ENCODE data around the gene CD300C.

DNA sequence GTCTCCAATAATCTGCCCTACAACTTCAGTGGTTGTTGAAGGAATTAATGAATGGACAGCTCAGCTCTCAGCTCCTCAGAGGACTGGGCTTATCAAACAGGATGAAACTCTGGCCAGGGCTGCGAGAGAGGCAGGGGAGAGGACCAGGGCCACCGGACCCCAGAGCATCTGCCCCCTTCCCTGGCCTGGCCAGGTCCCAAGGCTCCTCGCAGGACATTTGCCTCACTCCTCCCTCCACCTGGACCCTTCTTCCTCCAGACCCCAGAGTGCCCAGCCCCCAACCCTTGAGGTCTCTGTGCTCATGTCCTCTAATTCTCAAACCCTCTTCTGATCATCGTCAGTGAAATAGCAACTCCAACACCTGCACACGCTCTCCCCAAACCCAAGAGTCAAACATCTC, 3.7 kb downstream of the CD300C start:
- TF ChIP-seq ZFP69B (tag by site-specific recombination; IDR thresholded peaks at IDR 0.05) (no peak), ZNF274 (IDR thresholded peaks at IDR 0.05; ENCODE audit: low read length) (no peak), ZNF274 (tag by site-specific recombination; IDR thresholded peaks at IDR 0.05; ENCODE audit: borderline replicate concordance) (no peak), ZNF114 (tag by site-specific recombination; IDR thresholded peaks at IDR 0.05) (no peak), ZNF138 (tag by site-specific recombination; IDR thresholded peaks at IDR 0.05; ENCODE audit: borderline replicate concordance) (no peak), ZNF530 (tag by site-specific recombination; IDR thresholded peaks at IDR 0.05; ENCODE audit: low read depth) (no peak)
- TF ChIP-seq, protein P1, sequence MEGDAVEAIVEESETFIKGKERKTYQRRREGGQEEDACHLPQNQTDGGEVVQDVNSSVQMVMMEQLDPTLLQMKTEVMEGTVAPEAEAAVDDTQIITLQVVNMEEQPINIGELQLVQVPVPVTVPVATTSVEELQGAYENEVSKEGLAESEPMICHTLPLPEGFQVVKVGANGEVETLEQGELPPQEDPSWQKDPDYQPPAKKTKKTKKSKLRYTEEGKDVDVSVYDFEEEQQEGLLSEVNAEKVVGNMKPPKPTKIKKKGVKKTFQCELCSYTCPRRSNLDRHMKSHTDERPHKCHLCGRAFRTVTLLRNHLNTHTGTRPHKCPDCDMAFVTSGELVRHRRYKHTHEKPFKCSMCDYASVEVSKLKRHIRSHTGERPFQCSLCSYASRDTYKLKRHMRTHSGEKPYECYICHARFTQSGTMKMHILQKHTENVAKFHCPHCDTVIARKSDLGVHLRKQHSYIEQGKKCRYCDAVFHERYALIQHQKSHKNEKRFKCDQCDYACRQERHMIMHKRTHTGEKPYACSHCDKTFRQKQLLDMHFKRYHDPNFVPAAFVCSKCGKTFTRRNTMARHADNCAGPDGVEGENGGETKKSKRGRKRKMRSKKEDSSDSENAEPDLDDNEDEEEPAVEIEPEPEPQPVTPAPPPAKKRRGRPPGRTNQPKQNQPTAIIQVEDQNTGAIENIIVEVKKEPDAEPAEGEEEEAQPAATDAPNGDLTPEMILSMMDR (tag by site-specific recombination; IDR thresholded peaks at IDR 0.05), result no peak
- TF ChIP-seq, protein P2, sequence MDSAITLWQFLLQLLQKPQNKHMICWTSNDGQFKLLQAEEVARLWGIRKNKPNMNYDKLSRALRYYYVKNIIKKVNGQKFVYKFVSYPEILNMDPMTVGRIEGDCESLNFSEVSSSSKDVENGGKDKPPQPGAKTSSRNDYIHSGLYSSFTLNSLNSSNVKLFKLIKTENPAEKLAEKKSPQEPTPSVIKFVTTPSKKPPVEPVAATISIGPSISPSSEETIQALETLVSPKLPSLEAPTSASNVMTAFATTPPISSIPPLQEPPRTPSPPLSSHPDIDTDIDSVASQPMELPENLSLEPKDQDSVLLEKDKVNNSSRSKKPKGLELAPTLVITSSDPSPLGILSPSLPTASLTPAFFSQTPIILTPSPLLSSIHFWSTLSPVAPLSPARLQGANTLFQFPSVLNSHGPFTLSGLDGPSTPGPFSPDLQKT (IDR thresholded peaks at IDR 0.05; ENCODE audit: borderline replicate concordance, low read depth, low read length), result no peak
- TF ChIP-seq, protein P3, sequence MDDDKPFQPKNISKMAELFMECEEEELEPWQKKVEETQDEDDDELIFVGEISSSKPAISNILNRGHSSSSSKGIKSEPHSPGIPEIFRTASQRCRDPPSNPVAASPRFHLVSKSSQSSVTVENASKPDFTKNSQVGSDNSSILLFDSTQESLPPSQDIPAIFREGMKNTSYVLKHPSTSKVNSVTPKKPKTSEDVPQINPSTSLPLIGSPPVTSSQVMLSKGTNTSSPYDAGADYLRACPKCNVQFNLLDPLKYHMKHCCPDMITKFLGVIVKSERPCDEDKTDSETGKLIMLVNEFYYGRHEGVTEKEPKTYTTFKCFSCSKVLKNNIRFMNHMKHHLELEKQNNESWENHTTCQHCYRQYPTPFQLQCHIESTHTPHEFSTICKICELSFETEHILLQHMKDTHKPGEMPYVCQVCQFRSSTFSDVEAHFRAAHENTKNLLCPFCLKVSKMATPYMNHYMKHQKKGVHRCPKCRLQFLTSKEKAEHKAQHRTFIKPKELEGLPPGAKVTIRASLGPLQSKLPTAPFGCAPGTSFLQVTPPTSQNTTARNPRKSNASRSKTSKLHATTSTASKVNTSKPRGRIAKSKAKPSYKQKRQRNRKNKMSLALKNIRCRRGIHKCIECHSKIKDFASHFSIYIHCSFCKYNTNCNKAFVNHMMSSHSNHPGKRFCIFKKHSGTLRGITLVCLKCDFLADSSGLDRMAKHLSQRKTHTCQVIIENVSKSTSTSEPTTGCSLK (tag by site-specific recombination; IDR thresholded peaks at IDR 0.05), result no peak
- TF ChIP-seq, protein P4, sequence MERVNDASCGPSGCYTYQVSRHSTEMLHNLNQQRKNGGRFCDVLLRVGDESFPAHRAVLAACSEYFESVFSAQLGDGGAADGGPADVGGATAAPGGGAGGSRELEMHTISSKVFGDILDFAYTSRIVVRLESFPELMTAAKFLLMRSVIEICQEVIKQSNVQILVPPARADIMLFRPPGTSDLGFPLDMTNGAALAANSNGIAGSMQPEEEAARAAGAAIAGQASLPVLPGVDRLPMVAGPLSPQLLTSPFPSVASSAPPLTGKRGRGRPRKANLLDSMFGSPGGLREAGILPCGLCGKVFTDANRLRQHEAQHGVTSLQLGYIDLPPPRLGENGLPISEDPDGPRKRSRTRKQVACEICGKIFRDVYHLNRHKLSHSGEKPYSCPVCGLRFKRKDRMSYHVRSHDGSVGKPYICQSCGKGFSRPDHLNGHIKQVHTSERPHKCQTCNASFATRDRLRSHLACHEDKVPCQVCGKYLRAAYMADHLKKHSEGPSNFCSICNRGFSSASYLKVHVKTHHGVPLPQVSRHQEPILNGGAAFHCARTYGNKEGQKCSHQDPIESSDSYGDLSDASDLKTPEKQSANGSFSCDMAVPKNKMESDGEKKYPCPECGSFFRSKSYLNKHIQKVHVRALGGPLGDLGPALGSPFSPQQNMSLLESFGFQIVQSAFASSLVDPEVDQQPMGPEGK (tag by site-specific recombination; IDR thresholded peaks at IDR 0.05), result no peak
